Measurements from ENCODE around the gene SRGAP2C. TPM values are rescaled to one million over a fixed set of nuclear protein-coding genes. Genes with fewer than 3 reads are reported as not detected.
"Not testable (repeated sequence)": the region's sequence is repeated elsewhere in the genome, so short reads cannot be mapped to it uniquely, and the experiment has no call there.

SRGAP2C gene
- total RNA-seq, 2 experiments from 2014 or later: 14.7 to 17.8 TPM

DNA sequence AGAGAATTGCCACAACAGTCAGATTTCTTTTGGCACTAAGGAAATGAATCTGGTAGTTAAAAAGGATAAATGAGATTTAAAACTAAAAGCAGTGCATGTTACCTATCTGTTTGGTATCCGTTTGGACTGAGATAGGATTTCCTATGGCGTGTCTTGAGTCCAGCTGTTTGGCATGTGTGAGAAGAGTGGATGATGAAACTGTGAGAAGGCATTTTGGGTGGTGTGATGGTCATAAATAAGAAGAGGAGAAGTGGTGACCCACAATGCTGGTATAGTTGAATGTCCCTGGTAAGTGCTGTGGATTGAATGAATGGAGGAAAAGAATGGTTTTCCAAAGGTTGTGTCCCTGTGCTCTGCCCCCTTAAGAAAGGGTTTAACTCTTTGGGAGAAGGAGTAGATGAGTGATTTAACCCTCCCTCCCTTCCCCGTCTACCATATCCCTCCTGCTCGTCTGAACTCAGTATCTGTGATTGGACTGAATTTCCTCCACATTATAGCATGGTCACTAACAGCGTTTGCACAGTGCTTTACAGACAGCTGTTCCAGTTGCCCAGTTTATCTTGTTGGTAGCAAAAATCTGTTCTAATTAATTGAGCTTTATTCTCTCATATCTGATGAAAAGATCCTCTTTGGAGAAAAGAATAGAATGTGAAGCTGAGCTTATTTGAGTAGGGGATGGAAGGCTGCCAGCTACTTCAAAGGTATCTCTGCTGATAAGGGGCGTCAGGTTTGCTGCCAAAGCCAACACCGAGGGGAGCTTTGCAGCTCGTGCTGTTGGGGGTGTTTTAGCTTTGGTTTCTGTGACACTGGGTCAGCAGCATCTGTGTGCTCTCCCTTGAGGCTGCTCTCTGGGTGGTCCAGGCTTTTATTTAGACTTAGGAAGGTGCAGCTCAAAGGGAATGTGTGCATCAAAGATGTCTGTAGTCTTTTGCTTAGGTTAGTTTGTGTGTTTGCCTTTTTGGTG lies 148.1 kb downstream of the SRGAP2C start:
- CTCF ChIA-PET; DNase-seq; intact Hi-C loops (cut with DNase I, micrococcal nuclease); H3K27me3 Mint-ChIP-seq; H3K4me1 Mint-ChIP-seq; H3K9me3 Mint-ChIP-seq (ENCODE audit: low read depth); H3K27ac Mint-ChIP-seq; H3K4me3 Mint-ChIP-seq; POLR2A ChIA-PET; ATAC-seq; H3K36me3 Mint-ChIP-seq (ENCODE audit: low read depth): not testable (repeated sequence)

DNA sequence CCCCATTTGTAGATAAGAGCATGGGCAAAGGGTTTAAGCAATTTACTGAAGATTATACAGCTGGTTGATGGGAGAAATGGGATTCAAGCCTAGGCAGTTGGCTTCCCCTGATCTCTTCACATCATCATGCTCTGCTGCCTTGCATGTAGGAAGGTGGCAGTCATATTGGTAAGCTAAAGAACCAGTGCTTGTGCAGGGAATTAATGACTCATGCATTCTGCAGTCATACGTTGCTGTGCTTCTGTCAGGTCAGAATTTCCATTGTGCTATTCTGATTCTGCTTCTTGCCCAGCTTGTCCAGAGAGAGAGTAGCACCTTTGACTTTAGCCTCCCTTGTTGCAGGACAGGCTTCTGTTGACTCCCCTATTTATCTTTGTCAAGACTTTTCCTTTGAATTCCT lies 153.2 kb downstream of the SRGAP2C start:
- H3K9me3 Mint-ChIP-seq (ENCODE audit: low read depth); POLR2A ChIA-PET; intact Hi-C loops (cut with DNase I, micrococcal nuclease); CTCF ChIA-PET; H3K4me1 Mint-ChIP-seq; H3K36me3 Mint-ChIP-seq (ENCODE audit: low read depth); H3K27me3 Mint-ChIP-seq; H3K4me3 Mint-ChIP-seq; H3K27ac Mint-ChIP-seq: not testable (repeated sequence)
- peak; percentile 92 for ATAC-seq
- DNase-seq: peak; percentile 19

DNA sequence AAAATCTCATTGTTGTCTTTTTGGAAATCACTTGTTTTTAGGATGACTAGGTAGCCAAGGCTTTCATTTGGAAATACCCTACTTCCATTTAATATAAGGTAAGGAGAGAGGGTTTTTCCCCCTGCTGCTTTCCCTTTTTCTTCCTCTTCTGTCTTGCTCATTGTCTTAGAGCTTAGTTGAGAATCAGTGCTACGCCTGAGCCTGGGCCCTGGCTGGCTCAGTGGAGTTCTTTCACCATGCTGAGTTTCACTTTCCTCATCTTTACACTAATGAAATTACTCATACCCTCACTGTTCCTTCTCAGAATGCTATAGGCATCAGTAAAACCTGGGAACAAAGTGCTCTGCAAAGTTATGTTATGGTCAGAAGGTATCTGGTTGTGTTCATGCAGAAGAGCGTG lies 154.8 kb downstream of the SRGAP2C start:
- ATAC-seq: peak; percentile 82
- POLR2A ChIA-PET; H3K9me3 Mint-ChIP-seq (ENCODE audit: low read depth); H3K27me3 Mint-ChIP-seq; H3K4me3 Mint-ChIP-seq; DNase-seq; H3K4me1 Mint-ChIP-seq; intact Hi-C loops (cut with DNase I, micrococcal nuclease); H3K27ac Mint-ChIP-seq; H3K36me3 Mint-ChIP-seq (ENCODE audit: low read depth); CTCF ChIA-PET: not testable (repeated sequence)

GRCh38 chr1:121343311-121343906 lies 158.6 kb downstream of the SRGAP2C start:
- intact Hi-C loops (cut with DNase I, micrococcal nuclease); H3K4me1 Mint-ChIP-seq; POLR2A ChIA-PET; DNase-seq; H3K27me3 Mint-ChIP-seq; ATAC-seq; H3K9me3 Mint-ChIP-seq (ENCODE audit: low read depth); CTCF ChIA-PET; H3K36me3 Mint-ChIP-seq (ENCODE audit: low read depth); H3K4me3 Mint-ChIP-seq; H3K27ac Mint-ChIP-seq: not testable (repeated sequence)

DNA sequence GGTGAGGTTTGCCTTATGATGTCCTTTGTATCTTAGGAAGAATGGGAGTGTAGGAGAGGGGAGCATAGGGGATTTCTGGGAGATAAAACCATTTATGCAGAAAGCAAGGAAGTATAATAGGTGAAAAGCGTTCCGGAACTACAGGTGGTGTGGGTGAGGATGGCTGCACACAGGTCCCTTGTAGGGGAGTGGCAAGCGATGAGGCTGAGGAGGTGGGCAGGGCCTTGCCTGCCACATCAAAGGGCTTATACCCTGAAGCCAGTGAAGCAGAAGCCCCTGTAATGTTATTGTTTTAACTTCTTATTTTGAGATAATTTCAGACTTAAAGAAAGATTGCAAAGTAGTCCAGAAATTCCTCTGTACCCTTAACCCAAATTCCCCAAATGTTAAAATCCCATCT lies 159.6 kb downstream of the SRGAP2C start:
- H3K9me3 Mint-ChIP-seq (ENCODE audit: low read depth); intact Hi-C loops (cut with DNase I, micrococcal nuclease); POLR2A ChIA-PET; H3K27me3 Mint-ChIP-seq; H3K36me3 Mint-ChIP-seq (ENCODE audit: low read depth); ATAC-seq; H3K27ac Mint-ChIP-seq; DNase-seq; CTCF ChIA-PET; H3K4me3 Mint-ChIP-seq; H3K4me1 Mint-ChIP-seq: not testable (repeated sequence)

GRCh38 chr1:121346654-121347053 lies 161.9 kb downstream of the SRGAP2C start:
- DNase-seq; ATAC-seq; CTCF ChIA-PET; H3K4me1 Mint-ChIP-seq; H3K27ac Mint-ChIP-seq; H3K36me3 Mint-ChIP-seq (ENCODE audit: low read depth); H3K27me3 Mint-ChIP-seq; H3K9me3 Mint-ChIP-seq (ENCODE audit: low read depth); POLR2A ChIA-PET; H3K4me3 Mint-ChIP-seq; intact Hi-C loops (cut with DNase I, micrococcal nuclease): not testable (repeated sequence)

DNA sequence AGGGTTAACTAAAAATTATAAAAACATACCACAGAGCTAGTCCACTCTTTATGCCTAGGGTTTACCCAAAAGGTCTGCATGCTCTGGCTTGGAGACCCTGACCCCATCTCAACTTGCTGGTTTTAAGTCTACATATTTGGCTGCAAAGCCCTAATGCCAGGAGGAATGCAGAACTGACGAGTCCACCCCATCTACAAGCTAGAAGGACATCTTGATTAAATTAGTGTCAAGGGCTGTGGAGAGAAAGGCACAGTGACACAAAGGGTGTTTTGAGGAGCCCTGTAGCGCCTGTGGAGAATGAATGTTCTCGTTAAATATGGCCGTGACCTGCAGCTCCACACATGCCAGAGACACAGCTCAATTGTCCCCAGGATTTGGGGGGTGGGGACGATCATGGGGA lies 162.7 kb downstream of the SRGAP2C start:
- H3K4me3 Mint-ChIP-seq; H3K27ac Mint-ChIP-seq; H3K36me3 Mint-ChIP-seq (ENCODE audit: low read depth); ATAC-seq; H3K27me3 Mint-ChIP-seq; intact Hi-C loops (cut with DNase I, micrococcal nuclease); POLR2A ChIA-PET; H3K9me3 Mint-ChIP-seq (ENCODE audit: low read depth); DNase-seq; H3K4me1 Mint-ChIP-seq; CTCF ChIA-PET: not testable (repeated sequence)

DNA sequence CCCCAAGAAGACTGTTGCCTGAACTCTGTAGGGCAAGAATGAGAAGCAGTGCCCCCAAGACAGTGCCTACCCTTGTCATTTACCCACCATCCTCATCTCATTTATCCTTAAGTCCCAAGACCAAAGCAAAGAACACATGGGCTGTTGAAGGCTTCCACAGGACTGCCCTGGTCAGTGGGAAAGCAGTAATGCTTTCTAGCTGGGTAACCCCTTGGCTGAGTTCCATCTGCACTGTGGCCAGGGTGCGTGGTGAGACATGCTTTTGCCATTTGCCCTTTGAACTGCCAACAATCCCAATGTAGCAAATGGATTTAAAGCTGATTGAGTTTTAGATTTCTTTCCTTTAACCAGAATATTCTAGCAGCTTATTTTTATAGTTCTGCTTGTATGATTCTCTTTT lies 163.3 kb downstream of the SRGAP2C start:
- ATAC-seq; H3K27ac Mint-ChIP-seq; H3K36me3 Mint-ChIP-seq (ENCODE audit: low read depth); DNase-seq; CTCF ChIA-PET; H3K9me3 Mint-ChIP-seq (ENCODE audit: low read depth); H3K27me3 Mint-ChIP-seq; H3K4me3 Mint-ChIP-seq; H3K4me1 Mint-ChIP-seq; intact Hi-C loops (cut with DNase I, micrococcal nuclease); POLR2A ChIA-PET: not testable (repeated sequence)

DNA sequence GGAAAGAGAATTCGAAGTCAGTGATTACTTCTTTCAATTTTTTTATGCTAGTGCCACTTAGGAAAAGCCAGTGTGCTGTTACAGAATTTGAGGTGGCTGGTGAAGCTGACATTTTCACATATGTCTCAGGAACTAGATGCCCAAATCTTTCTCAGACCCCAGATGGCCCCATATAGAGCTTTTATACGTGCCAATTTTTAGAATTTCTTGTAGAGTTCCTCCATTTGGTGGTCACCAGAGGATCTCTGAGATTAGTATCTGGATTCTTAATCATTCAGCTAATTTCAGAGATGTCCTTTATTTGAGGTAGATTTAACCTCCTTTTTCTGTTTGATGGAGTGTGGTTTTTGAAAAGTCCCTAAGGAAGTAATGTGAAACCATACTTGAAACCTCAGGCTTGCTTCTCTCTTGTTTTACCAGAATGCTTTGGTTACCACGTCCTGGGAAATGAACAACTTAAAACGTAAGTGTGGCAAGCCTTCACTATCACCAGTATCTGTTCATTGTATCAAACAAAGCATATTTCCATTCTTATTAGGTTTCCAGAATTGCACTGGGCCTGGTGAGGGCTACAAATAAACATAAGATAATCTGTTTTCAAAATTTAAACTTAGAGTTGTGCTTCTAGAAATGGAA lies 164.7 kb downstream of the SRGAP2C start:
- POLR2A ChIA-PET; DNase-seq; CTCF ChIA-PET; H3K4me3 Mint-ChIP-seq; H3K27me3 Mint-ChIP-seq; H3K36me3 Mint-ChIP-seq (ENCODE audit: low read depth); intact Hi-C loops (cut with DNase I, micrococcal nuclease); H3K9me3 Mint-ChIP-seq (ENCODE audit: low read depth); H3K4me1 Mint-ChIP-seq; H3K27ac Mint-ChIP-seq: not testable (repeated sequence)
- peak; percentile 66 for ATAC-seq

- H3K9me3 Mint-ChIP-seq (ENCODE audit: low read depth); H3K36me3 Mint-ChIP-seq (ENCODE audit: low read depth); CTCF ChIA-PET; POLR2A ChIA-PET; H3K4me3 Mint-ChIP-seq; H3K27ac Mint-ChIP-seq; H3K27me3 Mint-ChIP-seq; DNase-seq; H3K4me1 Mint-ChIP-seq; ATAC-seq; intact Hi-C loops (cut with DNase I, micrococcal nuclease): not testable (repeated sequence)
Measured at GRCh38 chr1:121355711-121356420, 171.1 kb downstream of the SRGAP2C start.

- H3K36me3 Mint-ChIP-seq (ENCODE audit: low read depth); ATAC-seq; H3K9me3 Mint-ChIP-seq (ENCODE audit: low read depth); DNase-seq; H3K4me1 Mint-ChIP-seq; POLR2A ChIA-PET; H3K27ac Mint-ChIP-seq; CTCF ChIA-PET; intact Hi-C loops (cut with DNase I, micrococcal nuclease); H3K27me3 Mint-ChIP-seq; H3K4me3 Mint-ChIP-seq: not testable (repeated sequence)
Measured at GRCh38 chr1:121356819-121357218, 172.0 kb downstream of the SRGAP2C start.

Measured in activated CD4-positive, alpha-beta T cell treated with anti-CD3 and anti-CD28 coated beads for 36 hours (primary cell).